IMR-90 (cell line): ENCODE data around the gene NAA80. TPM values are rescaled to one million over a fixed set of nuclear protein-coding genes. Genes with fewer than 3 reads are reported as not detected.

ENCODE experiments used
- ATAC-seq: fragments of 200-7000 bp; cut with Tn5 transposase; 2 replicates; pipeline ENCODE4 v1.9.1; 2020; ENCODE audit warnings: low read depth, mild to moderate bottlenecking, moderate library complexity
- BruUV-seq: library from RNA; stranded (reverse); fragments of 400-500 nt; replicated peaks from 2 replicates; lab custom pipeline; 2021; lab: Mats Ljungman, UMichigan
- CTCF ChIA-PET: fragments of 300-600 bp; formaldehyde crosslinking; extraction: SDS; loops from one replicate; lab custom pipeline; 2021; ENCODE audit warnings: antibody characterized with exemption; lab: Yijun Ruan, JAX
- POLR2A ChIA-PET: fragments of 300-600 bp; sonication (Branson Sonifier 250); formaldehyde crosslinking; loops from one replicate; lab custom pipeline; 2022; ENCODE audit warnings: antibody characterized with exemption; ENCODE audit not compliant: unreplicated experiment; lab: Charles Lee
- DNase-seq: peaks from one replicate; pipeline ENCODE4 v3.0.0; 2013
- H2AFZ ChIP-seq: replicated peaks from 2 replicates; pipeline ENCODE3; 2013; ENCODE audit warnings: low read length, mild to moderate bottlenecking; ENCODE audit not compliant: poor library complexity
- H2AK5ac ChIP-seq: 2 replicates; pipeline ENCODE4 v1.6.1; 2013; ENCODE audit warnings: low read depth, low read length, inconsistent platforms
- H2AK9ac ChIP-seq: replicated peaks from 2 replicates; pipeline ENCODE3; 2013; ENCODE audit warnings: mild to moderate bottlenecking, low read depth, low read length, moderate library complexity; ENCODE audit not compliant: poor library complexity
- H2BK120ac ChIP-seq: 2 replicates; pipeline ENCODE4 v1.6.1; 2013; ENCODE audit warnings: low read depth, low read length, inconsistent platforms
- H2BK15ac ChIP-seq: 3 replicates; pipeline ENCODE4 v1.6.1; 2013; ENCODE audit warnings: low read depth, low read length, inconsistent platforms
- H2BK20ac ChIP-seq: 2 replicates; pipeline ENCODE4 v1.6.1; 2013; ENCODE audit warnings: low read depth, mild to moderate bottlenecking, inconsistent platforms, low read length, moderate library complexity
- H2BK5ac ChIP-seq: 2 replicates; pipeline ENCODE4 v1.6.1; 2013; ENCODE audit warnings: mild to moderate bottlenecking, low read depth, low read length, inconsistent platforms; ENCODE audit not compliant: poor library complexity, severe bottlenecking
- H3K14ac ChIP-seq: replicated peaks from 2 replicates; pipeline ENCODE4 v1.6.1; 2013; ENCODE audit warnings: low read depth, low read length, inconsistent platforms
- H3K18ac ChIP-seq: 2 replicates; pipeline ENCODE4 v1.6.1; 2013; ENCODE audit warnings: low read depth, low read length, control low read depth
- H3K23ac ChIP-seq: 2 replicates; pipeline ENCODE4 v1.6.1; 2013; ENCODE audit warnings: low read depth, low read length, inconsistent platforms
- H3K27ac ChIP-seq: 2 replicates; pipeline ENCODE4 v1.5.1; 2013; ENCODE audit warnings: mild to moderate bottlenecking, control low read depth, low read length; ENCODE audit not compliant: insufficient read depth
- H3K27me3 ChIP-seq: 2 replicates; pipeline ENCODE4 v1.6.1; 2013; ENCODE audit warnings: low read length; ENCODE audit not compliant: control insufficient read depth, insufficient read depth
- H3K36me3 ChIP-seq: 2 replicates; pipeline ENCODE4 v1.6.1; 2013; ENCODE audit warnings: low read length, mixed read lengths; ENCODE audit not compliant: control insufficient read depth, insufficient read depth
- H3K4ac ChIP-seq: 2 replicates; pipeline ENCODE4 v1.6.1; 2013; ENCODE audit warnings: low read depth, low read length, inconsistent platforms
- H3K4me1 ChIP-seq: 2 replicates; pipeline ENCODE4 v1.6.1; 2013; ENCODE audit warnings: low read length, mixed read lengths; ENCODE audit not compliant: control insufficient read depth, insufficient read depth
- H3K4me2 ChIP-seq: 2 replicates; pipeline ENCODE4 v1.6.1; 2013; ENCODE audit warnings: low read depth, mild to moderate bottlenecking, control low read depth, low read length, moderate library complexity
- H3K4me3 ChIP-seq: 2 replicates; pipeline ENCODE4 v1.5.1; 2013; ENCODE audit warnings: low read depth, mild to moderate bottlenecking, control low read depth, low read length, moderate library complexity; ENCODE audit not compliant: insufficient read depth
- H3K56ac ChIP-seq: 2 replicates; pipeline ENCODE4 v1.6.1; 2013; ENCODE audit warnings: low read length, inconsistent platforms; ENCODE audit not compliant: insufficient read depth; ENCODE audit errors: extremely low read depth
- H3K79me1 ChIP-seq, 2 experiments: 2 replicates each; pipeline ENCODE4 v1.6.1; 2013; ENCODE audit warnings: low read length in 2 of 2, inconsistent platforms in 1 of 2, low read depth in 1 of 2
- H3K9ac ChIP-seq: 2 replicates; pipeline ENCODE4 v1.6.1; 2013; ENCODE audit warnings: low read depth, low read length, control low read depth
- H3K9me1 ChIP-seq: 2 replicates; pipeline ENCODE4 v1.6.1; 2013; ENCODE audit warnings: low read length, inconsistent platforms; ENCODE audit not compliant: insufficient read depth
- H3K9me3 ChIP-seq: 2 replicates; pipeline ENCODE4 v1.6.1; 2013; ENCODE audit warnings: low read length; ENCODE audit not compliant: control insufficient read depth, insufficient read depth
- H4K20me1 ChIP-seq: 2 replicates; pipeline ENCODE4 v1.6.1; 2013; ENCODE audit warnings: low read length, inconsistent platforms; ENCODE audit not compliant: insufficient read depth
- H4K5ac ChIP-seq: 2 replicates; pipeline ENCODE4 v1.6.1; 2013; ENCODE audit warnings: mild to moderate bottlenecking, low read depth, low read length, control low read depth
- H4K8ac ChIP-seq, 2 experiments: 2 replicates each; pipeline ENCODE4 v1.6.1; 2013; ENCODE audit warnings: low read depth in 2 of 2, low read length in 2 of 2, control low read depth in 1 of 2, inconsistent platforms in 1 of 2
- H4K91ac ChIP-seq: 2 replicates; pipeline ENCODE4 v1.6.1; 2013; ENCODE audit warnings: low read depth, low read length, inconsistent platforms; ENCODE audit not compliant: insufficient read depth
- BHLHE40 ChIP-seq: fragments of 150-350 bp; IDR thresholded peaks from 2 replicates; pipeline ENCODE4 v1.6.1; 2016; ENCODE audit warnings: mild to moderate bottlenecking, low read depth, low read length
- CTCF ChIP-seq: conservative IDR thresholded peaks from 2 replicates; pipeline ENCODE4 v1.5.1; 2012; ENCODE audit warnings: mild to moderate bottlenecking, low read depth, low read length, improper control_type of control experiment
- MAFK ChIP-seq: IDR thresholded peaks from 2 replicates; pipeline ENCODE4 v1.6.1; 2012; ENCODE audit warnings: low read depth, low read length, improper control_type of control experiment
- NFE2L2 ChIP-seq: fragments of 150-350 bp; IDR thresholded peaks from 2 replicates; pipeline ENCODE4 v1.6.1; 2016; ENCODE audit warnings: low read depth, mild to moderate bottlenecking, low read length
- RCOR1 ChIP-seq: IDR thresholded peaks from 2 replicates; pipeline ENCODE4 v1.6.1; 2012; ENCODE audit warnings: mild to moderate bottlenecking, low read length, improper control_type of control experiment; ENCODE audit not compliant: insufficient replicate concordance
- WGBS, 2 experiments: methylation state at CpG; one replicate each; pipeline versions ENCODE4 v1.1.5 to v1.1.7; 2013; ENCODE audit warnings: missing lambda C conversion rate in 2 of 2; ENCODE audit not compliant: insufficient read length in 1 of 2; ENCODE audit errors: extremely low coverage in 2 of 2; 5-methylcytosine and 5-hydroxymethylcytosine counted together
- dilution Hi-C: fragments of 300-500 bp; cut with HindIII; formaldehyde crosslinking; loops from one replicate; pipeline ENCODE4 v1.14.3; 2018; ENCODE audit warnings: low sequenced_read_pairs; ENCODE audit not compliant: unreplicated experiment
- in situ Hi-C: fragments of 300-500 bp; cut with MboI; formaldehyde crosslinking; loops from 3 replicates; pipeline ENCODE4 v1.14.3; 2019; ENCODE audit warnings: low sequenced_read_pairs, inconsistent platforms, mixed read lengths
- intact Hi-C: fragments of 100-400 bp; cut with micrococcal nuclease; formaldehyde crosslinking; loops from 2 replicates; pipeline ENCODE4 v1.10.0; 2022
- polyA plus RNA-seq, 3 experiments: library from polyadenylated mRNA; depleted of rRNA; stranded (reverse); fragments of >200 nt; gene quantifications; 2 replicates each; pipeline ENCODE4 v1.2.3, GENCODE V29; 2012; ENCODE audit warnings: low replicate concordance in 1 of 3
- total RNA-seq: library from RNA; depleted of rRNA; stranded (reverse); fragments of >200 nt; gene quantifications from 2 replicates; pipeline ENCODE4 v1.2.3, GENCODE V29; 2012

The NAA80 gene
- total and polyA plus RNA-seq, 2 of the 4 experiments (the other 2 are of a cell fraction), result 5.0 to 14.4 TPM

GRCh38 chr3:50325113-50325480, 25.9 kb upstream of the NAA80 start:
- Histone ChIP-seq H3K18ac (no peak overlapping the region), H3K14ac (no peak overlapping the region), H2AK9ac (no peak overlapping the region), H4K5ac (no peak overlapping the region), H3K56ac (no peak overlapping the region), H2AK5ac (no peak overlapping the region), H3K4me1 (peaks cover 20% of the 10 kb centered on the region), H4K20me1 (peaks cover 9% of the 10 kb centered on the region), H3K4ac (no peak overlapping the region), H2AFZ (no peak overlapping the region), H3K27ac (no peak overlapping the region), H3K4me2 (no peak overlapping the region), H3K36me3 (peaks cover 12% of the 10 kb centered on the region), H3K4me3 (no peak overlapping the region), H3K9me3 (no peaks in the 10 kb centered on the region), H2BK120ac (no peak overlapping the region), H2BK15ac (no peak overlapping the region), H3K9ac (no peak overlapping the region), H3K23ac (no peak overlapping the region), H2BK5ac (no peak overlapping the region), H3K27me3 (no peaks in the 10 kb centered on the region), H2BK20ac (no peak overlapping the region), H4K8ac (no peak overlapping the region), H3K79me1 (peaks cover 21 to 37% of the 10 kb centered on the region in 2 experiments), H4K91ac (no peak overlapping the region), H3K9me1 (peaks cover 2% of the 10 kb centered on the region)
- intact Hi-C loops, result no loop called here
- no CpG with 5 or more reads among the region's 2 CpGs for WGBS, 2 experiments
- DNase-seq (no peak), ATAC-seq (no peak)
- CTCF ChIA-PET, result no interaction called here
- BruUV-seq, result no TSS peak
- in situ Hi-C loops, result loop anchor here (25.0 kb wide), 3 partner anchors 1062 to 1837 kb away; partner anchors contain the start of genes ABHD14B, GPR62, MANF and PCBP4
- TF ChIP-seq RCOR1 (no peak), CTCF (no peak), NFE2L2 (no peak), MAFK (no peak), BHLHE40 (no peak)
- dilution Hi-C loops, result no loop called here
- POLR2A ChIA-PET, result no interaction called here
